HCT116 (cell line): ENCODE results near the gene FN3K. TPM values are rescaled to one million over a fixed set of nuclear protein-coding genes. Genes with fewer than 3 reads are reported as not detected.

ENCODE experiments used
- ATAC-seq: fragments of 200-7000 bp; cut with Tn5 transposase; 2 replicates; pipeline ENCODE4 v1.9.1; 2020; ENCODE audit warnings: mild to moderate bottlenecking, moderate library complexity
- BruUV-seq: library from RNA; stranded (reverse); fragments of 400-500 nt; replicated peaks from 2 replicates; lab custom pipeline; 2021; lab: Mats Ljungman, UMichigan
- CTCF ChIA-PET: fragments of 300-600 bp; sonication (Branson Sonifier 250); formaldehyde crosslinking; loops from one replicate; lab custom pipeline; 2021; ENCODE audit warnings: antibody characterized with exemption; lab: Charles Lee
- POLR2A ChIA-PET: fragments of 300-600, 350-600 bp; sonication (Branson Sonifier 250); formaldehyde crosslinking; loops from one replicate; lab custom pipeline; 2021; ENCODE audit warnings: antibody characterized with exemption; lab: Charles Lee
- RAD21 ChIA-PET, 2 experiments: fragments of 300-600 bp; sonication (Branson Sonifier 250); formaldehyde crosslinking; loops; one replicate each; lab custom pipeline; 2023; ENCODE audit warnings: low total read pairs in 2 of 2; ENCODE audit not compliant: uncharacterized antibody in 2 of 2, unreplicated experiment in 2 of 2, low non-redundant PET in 1 of 2; lab: Charles Lee
- DNase-seq: peaks from one replicate; pipeline ENCODE4 v3.0.0-alpha.2; 2010; ENCODE audit warnings: low read depth, low spot score
- H2AFZ ChIP-seq: fragments of 200-600 bp; shearing (Covaris generic), sonication (generic); 2 replicates; pipeline ENCODE4 v1.6.1; 2017; ENCODE audit warnings: low read depth, mixed run types, mixed read lengths, antibody characterized with exemption, low read length; ENCODE audit not compliant: poor library complexity, severe bottlenecking
- H3K27ac ChIP-seq: 2 replicates; pipeline ENCODE4 v1.5.1; 2012; ENCODE audit warnings: low read depth, low read length
- H3K27me3 ChIP-seq: fragments of 200-600 bp; sonication (generic); 2 replicates; pipeline ENCODE4 v1.6.1; 2016; ENCODE audit warnings: mixed run types, low read length, mixed read lengths; ENCODE audit not compliant: insufficient read depth
- H3K36me3 ChIP-seq, 2 experiments: fragments of 200-500 bp in 1 of 2; fragments of 200-600 bp in 1 of 2; sonication (Bioruptor generic) in 1 of 2; sonication (generic) in 1 of 2; 2 replicates each; pipeline versions ENCODE4 v1.5.1 to v1.6.1; 2014 to 2016; ENCODE audit warnings: low read length in 2 of 2, inconsistent platforms in 1 of 2, mixed read lengths in 1 of 2, mixed run types in 1 of 2; ENCODE audit not compliant: insufficient read depth in 2 of 2, control insufficient read depth in 1 of 2
- H3K4me1 ChIP-seq, 2 experiments: fragments of 200-600 bp in 1 of 2; sonication (generic) in 1 of 2; 2 replicates each; pipeline versions ENCODE4 v1.5.1 to v1.6.1; 2012 to 2017; ENCODE audit warnings: low read length in 2 of 2, inconsistent platforms in 1 of 2, mild to moderate bottlenecking in 1 of 2, mixed read lengths in 1 of 2, mixed run types in 1 of 2, moderate library complexity in 1 of 2; ENCODE audit not compliant: insufficient read depth in 2 of 2, control insufficient read depth in 1 of 2
- H3K4me2 ChIP-seq: fragments of 200-600 bp; sonication (generic); 2 replicates; pipeline ENCODE4 v1.6.1; 2017; ENCODE audit warnings: mixed run types, low read length, mixed read lengths
- H3K4me3 ChIP-seq, 2 experiments: fragments of 200-600 bp in 1 of 2; sonication (generic) in 1 of 2; replicated peaks in 1 of 2; 2 replicates each; pipeline ENCODE4 v1.5.1; 2011 to 2016; ENCODE audit warnings: low read length in 2 of 2, control low read depth in 1 of 2, low read depth in 1 of 2, mild to moderate bottlenecking in 1 of 2, mixed read lengths in 1 of 2, mixed run types in 1 of 2
- H3K79me2 ChIP-seq: fragments of 200-600 bp; sonication (generic); 2 replicates; pipeline ENCODE4 v1.6.1; 2017; ENCODE audit warnings: mild to moderate bottlenecking, mixed run types, low read length, moderate library complexity, mixed read lengths; ENCODE audit not compliant: insufficient read depth
- H3K9ac ChIP-seq: fragments of 200-600 bp; sonication (generic); 2 replicates; pipeline ENCODE4 v1.6.1; 2016; ENCODE audit warnings: low read length, mixed read lengths
- H3K9me2 ChIP-seq: fragments of 200-600 bp; sonication (generic), shearing (Covaris generic); 2 replicates; pipeline ENCODE4 v1.6.1; 2017; ENCODE audit warnings: mixed run types, mild to moderate bottlenecking, moderate library complexity; ENCODE audit not compliant: insufficient read depth
- H3K9me3 ChIP-seq, 2 experiments: fragments of 200-500 bp in 1 of 2; fragments of 200-600 bp in 1 of 2; sonication (Bioruptor generic) in 1 of 2; sonication (generic) in 1 of 2; 2 replicates each; pipeline ENCODE4 v1.6.1; 2014 to 2017; ENCODE audit warnings: low read length in 2 of 2, mixed read lengths in 2 of 2, inconsistent platforms in 1 of 2, low read depth in 1 of 2, mild to moderate bottlenecking in 1 of 2, mixed run types in 1 of 2, moderate library complexity in 1 of 2; ENCODE audit not compliant: control insufficient read depth in 1 of 2, insufficient read depth in 1 of 2
- H4K20me1 ChIP-seq: fragments of 200-600 bp; sonication (generic), shearing (Covaris generic); 2 replicates; pipeline ENCODE4 v1.6.1; 2017; ENCODE audit warnings: mixed run types, mild to moderate bottlenecking, moderate library complexity; ENCODE audit not compliant: insufficient read depth
- CBX3 ChIP-seq: IDR thresholded peaks from 2 replicates; pipeline ENCODE4 v1.6.1; 2012; ENCODE audit warnings: low read depth
- CEBPB ChIP-seq: IDR thresholded peaks from 2 replicates; pipeline ENCODE4 v1.6.1; 2012; ENCODE audit warnings: low read depth
- CTCF ChIP-seq, 3 experiments: fragments of 200-600 bp in 1 of 3; sonication (generic) in 1 of 3; IDR thresholded peaks in 2 of 3; conservative IDR thresholded peaks in 1 of 3; 2 replicates each; pipeline ENCODE4 v1.5.1; 2012 to 2017; ENCODE audit warnings: low read depth in 2 of 3, low read length in 2 of 3, antibody characterized with exemption in 1 of 3, borderline replicate concordance in 1 of 3, control low read depth in 1 of 3, mild to moderate bottlenecking in 1 of 3, mixed read lengths in 1 of 3, mixed run types in 1 of 3, moderate library complexity in 1 of 3; ENCODE audit not compliant: insufficient read depth in 1 of 3
- POLR2AphosphoS5 ChIP-seq: IDR thresholded peaks from 2 replicates; pipeline ENCODE4 v1.6.1; 2011; ENCODE audit warnings: mild to moderate bottlenecking, low read depth, low read length, moderate library complexity
- SIN3A ChIP-seq: IDR thresholded peaks from 2 replicates; pipeline ENCODE4 v1.6.1; 2012; ENCODE audit warnings: low read depth
- SP1 ChIP-seq: IDR thresholded peaks from 2 replicates; pipeline ENCODE4 v1.6.1; 2012; ENCODE audit warnings: low read depth
- SRF ChIP-seq: IDR thresholded peaks from 2 replicates; pipeline ENCODE4 v1.6.1; 2012; ENCODE audit warnings: low read depth
- TCF7L2 ChIP-seq: IDR thresholded peaks from 2 replicates; pipeline ENCODE4 v1.7.0; 2011; ENCODE audit warnings: borderline replicate concordance, inconsistent platforms; ENCODE audit not compliant: insufficient read depth, insufficient read length; ENCODE audit errors: extremely low read depth
- YY1 ChIP-seq: IDR thresholded peaks from 2 replicates; pipeline ENCODE4 v1.6.1; 2011; ENCODE audit warnings: low read length, low read depth, moderate library complexity, mild to moderate bottlenecking; ENCODE audit not compliant: insufficient replicate concordance; ENCODE audit errors: extremely low read depth
- ZFX ChIP-seq: fragments of 450-650 bp; IDR thresholded peaks from 2 replicates; pipeline ENCODE4 v1.6.1; 2017
- ZNF274 ChIP-seq: fragments of 200-500 bp; sonication (Bioruptor generic); IDR thresholded peaks from 2 replicates; pipeline ENCODE4 v1.6.1; 2014; ENCODE audit warnings: mild to moderate bottlenecking, low read depth, low read length, inconsistent platforms
- intact Hi-C: fragments of 100-400 bp; cut with micrococcal nuclease; formaldehyde crosslinking; loops from 2 replicates; pipeline ENCODE4 v1.10.0; 2022
- total RNA-seq: library from RNA; stranded (reverse); gene quantifications from one replicate; pipeline ENCODE4 v1.2.1, GENCODE V29; 2021; ENCODE audit not compliant: unreplicated experiment

FN3K gene
- total RNA-seq, 1 experiment from 2014 or later, result 9.9 TPM

GRCh38 chr17:82709676-82710498 is 25.5 kb upstream of the FN3K start:
- no peak for DNase-seq
- H3K9me3 ChIP-seq, result no peaks in the 10 kb centered on the region
- H2AFZ ChIP-seq, result no peak overlapping the region
- peaks cover 0 to 7% of the 10 kb centered on the region in 2 experiments; a peak in 2 of 4 replicates for H3K4me1 ChIP-seq
- H3K27me3 ChIP-seq, result no peaks in the 10 kb centered on the region
- H3K9me2 ChIP-seq, result no peaks in the 10 kb centered on the region
- no peak overlapping the region for H3K4me3 ChIP-seq
- no TSS peak for BruUV-seq
- no peak overlapping the region for H3K9ac ChIP-seq
- H3K4me2 ChIP-seq, result no peak overlapping the region
- H3K27ac ChIP-seq, result no peak overlapping the region; the same call in 1 of the 2 replicates
- intact Hi-C loops, result no loop called here
- H4K20me1 ChIP-seq, result no peaks in the 10 kb centered on the region
- no peaks in the 10 kb centered on the region for H3K79me2 ChIP-seq
- no peak for ATAC-seq
- no peaks in the 10 kb centered on the region for H3K36me3 ChIP-seq
- TF ChIP-seq POLR2AphosphoS5, result no peak
- no peak for TF ChIP-seq TCF7L2
- no peak for TF ChIP-seq SRF
- CTCF ChIA-PET, result no interaction called here
- POLR2A ChIA-PET, result no interaction called here
- RAD21 ChIA-PET, result no interaction called here

GRCh38 chr17:82710499-82711232 is 24.7 kb upstream of the FN3K start:
- Histone ChIP-seq H3K9me3 (no peaks in the 10 kb centered on the region; a peak in 1 of 4 replicates), H4K20me1 (no peaks in the 10 kb centered on the region), H2AFZ (no peak overlapping the region), H3K27me3 (no peaks in the 10 kb centered on the region), H3K27ac (no peak overlapping the region; the same call in 1 of the 2 replicates), H3K4me2 (no peak overlapping the region), H3K4me3 (no peak overlapping the region), H3K79me2 (no peaks in the 10 kb centered on the region), H3K4me1 (peaks cover 0 to 7% of the 10 kb centered on the region in 2 experiments; a peak in 2 of 4 replicates), H3K36me3 (no peaks in the 10 kb centered on the region), H3K9me2 (no peaks in the 10 kb centered on the region), H3K9ac (no peak overlapping the region)
- intact Hi-C loops, result no loop called here
- TF ChIP-seq ZNF274 (no peak), CEBPB (no peak), SP1 (no peak), CTCF (IDR thresholded peaks at IDR 0.05 in 2 of 3, conservative IDR thresholded peaks at IDR 0.05 in 1 of 3; ENCODE audit: borderline replicate concordance in 1 of 3, insufficient read depth in 1 of 3, low read depth in 2 of 3, low read length in 2 of 3) (no peak), ZFX (no peak), SIN3A (no peak), POLR2AphosphoS5 (no peak), SRF (no peak), CBX3 (no peak), YY1 (no peak)
- DNase-seq (no peak), ATAC-seq (no peak)
- BruUV-seq, result no TSS peak
- ChIA-PET POLR2A (no interaction called here), RAD21 (no interaction called here), CTCF (no interaction called here)
